Neuronal stem cell (in vitro differentiated cells): ENCODE data around the gene TMEM179.

Experiments used
- DNase-seq: peaks from one replicate; pipeline ENCODE4 v3.0.0-alpha.2; 2013; ENCODE audit warnings: low spot score
- H2AFZ ChIP-seq: one replicate; pipeline ENCODE4 v1.6.1; 2013; ENCODE audit warnings: mild to moderate bottlenecking, low read length, inconsistent platforms
- H2AK5ac ChIP-seq: 2 replicates; pipeline ENCODE4 v1.6.1; 2013; ENCODE audit warnings: low read depth, mild to moderate bottlenecking, inconsistent platforms, low read length, moderate library complexity, mixed read lengths
- H2BK120ac ChIP-seq: 2 replicates; pipeline ENCODE4 v1.6.1; 2013; ENCODE audit warnings: low read depth, mild to moderate bottlenecking, inconsistent platforms, low read length, moderate library complexity, mixed read lengths
- H2BK12ac ChIP-seq: one replicate; pipeline ENCODE4 v1.6.1; 2013; ENCODE audit warnings: low read length, inconsistent platforms
- H2BK15ac ChIP-seq: 2 replicates; pipeline ENCODE4 v1.6.1; 2013; ENCODE audit warnings: mild to moderate bottlenecking, low read length, inconsistent platforms, mixed read lengths
- H2BK5ac ChIP-seq: one replicate; pipeline ENCODE4 v1.6.1; 2013; ENCODE audit warnings: inconsistent platforms, mild to moderate bottlenecking, low read length, moderate library complexity
- H3K14ac ChIP-seq: one replicate; pipeline ENCODE4 v1.6.1; 2013; ENCODE audit warnings: low read length, inconsistent platforms
- H3K18ac ChIP-seq: 2 replicates; pipeline ENCODE4 v1.6.1; 2013; ENCODE audit warnings: low read length, inconsistent platforms
- H3K23ac ChIP-seq: 2 replicates; pipeline ENCODE4 v1.6.1; 2013; ENCODE audit warnings: low read depth, mild to moderate bottlenecking, mixed read lengths, low read length, inconsistent platforms; ENCODE audit not compliant: poor library complexity
- H3K27ac ChIP-seq: replicated peaks from 3 replicates; pipeline ENCODE4 v1.5.1; 2013; ENCODE audit warnings: low read length, inconsistent platforms
- H3K27me3 ChIP-seq, 3 experiments: 2 replicates each; pipeline ENCODE4 v1.6.1; 2013; ENCODE audit warnings: low read length in 3 of 3, mild to moderate bottlenecking in 2 of 3, inconsistent platforms in 1 of 3, low read depth in 1 of 3, mixed read lengths in 1 of 3, moderate library complexity in 1 of 3; ENCODE audit not compliant: control insufficient read depth in 3 of 3, insufficient read depth in 3 of 3
- H3K36me3 ChIP-seq, 2 donors: replicated peaks in 1 of 2; 2 replicates each; pipeline ENCODE4 v1.6.1; 2013; ENCODE audit warnings: low read length in 2 of 2; ENCODE audit not compliant: control insufficient read depth in 2 of 2, insufficient read depth in 2 of 2
- H3K4ac ChIP-seq: 2 replicates; pipeline ENCODE4 v1.6.1; 2013; ENCODE audit warnings: inconsistent platforms, mild to moderate bottlenecking, low read length, moderate library complexity
- H3K4me1 ChIP-seq, 2 donors: 1 replicate in 1 of 2; 2 replicates in 1 of 2; pipeline ENCODE4 v1.6.1; 2013; ENCODE audit warnings: low read length in 2 of 2, low read depth in 1 of 2; ENCODE audit not compliant: control insufficient read depth in 2 of 2, insufficient read depth in 1 of 2
- H3K4me2 ChIP-seq: one replicate; pipeline ENCODE4 v1.6.1; 2013; ENCODE audit warnings: mild to moderate bottlenecking, low read length, inconsistent platforms; ENCODE audit not compliant: insufficient read depth, poor library complexity, severe bottlenecking
- H3K4me3 ChIP-seq, 2 donors: 2 replicates each; pipeline ENCODE4 v1.5.1; 2013; ENCODE audit warnings: low read length in 2 of 2, mild to moderate bottlenecking in 2 of 2, inconsistent platforms in 1 of 2, moderate library complexity in 1 of 2
- H3K79me1 ChIP-seq: one replicate; pipeline ENCODE4 v1.6.1; 2013; ENCODE audit warnings: low read depth, mild to moderate bottlenecking, inconsistent platforms, low read length, moderate library complexity
- H3K9ac ChIP-seq: one replicate; pipeline ENCODE4 v1.6.1; 2013; ENCODE audit warnings: mild to moderate bottlenecking, low read depth, low read length, inconsistent platforms; ENCODE audit not compliant: poor library complexity
- H3K9me3 ChIP-seq, 2 donors: replicated peaks in 1 of 2; 2 replicates each; pipeline versions ENCODE3 to v1.6.1; 2013; ENCODE audit warnings: low read length in 2 of 2, mild to moderate bottlenecking in 2 of 2, inconsistent platforms in 1 of 2, low read depth in 1 of 2, mixed read lengths in 1 of 2, moderate library complexity in 1 of 2; ENCODE audit not compliant: control insufficient read depth in 2 of 2, insufficient read depth in 1 of 2
- H4K8ac ChIP-seq: one replicate; pipeline ENCODE4 v1.6.1; 2013; ENCODE audit warnings: low read depth, mild to moderate bottlenecking, inconsistent platforms, low read length, moderate library complexity
- H4K91ac ChIP-seq: one replicate; pipeline ENCODE4 v1.6.1; 2013; ENCODE audit warnings: low read length, low read depth, mild to moderate bottlenecking, inconsistent platforms; ENCODE audit not compliant: poor library complexity
- WGBS, 2 donors: extraction: QIAGEN DNeasy Blood & Tissue Kit; methylation state at CpG; one replicate each; pipeline ENCODE4 v1.1.7; 2013; ENCODE audit warnings: missing lambda C conversion rate in 2 of 2, mixed read lengths in 1 of 2; ENCODE audit not compliant: insufficient read length in 2 of 2, insufficient replicate concordance in 1 of 2; ENCODE audit errors: extremely low coverage in 2 of 2; 5-methylcytosine and 5-hydroxymethylcytosine counted together

TMEM179 gene

DNA sequence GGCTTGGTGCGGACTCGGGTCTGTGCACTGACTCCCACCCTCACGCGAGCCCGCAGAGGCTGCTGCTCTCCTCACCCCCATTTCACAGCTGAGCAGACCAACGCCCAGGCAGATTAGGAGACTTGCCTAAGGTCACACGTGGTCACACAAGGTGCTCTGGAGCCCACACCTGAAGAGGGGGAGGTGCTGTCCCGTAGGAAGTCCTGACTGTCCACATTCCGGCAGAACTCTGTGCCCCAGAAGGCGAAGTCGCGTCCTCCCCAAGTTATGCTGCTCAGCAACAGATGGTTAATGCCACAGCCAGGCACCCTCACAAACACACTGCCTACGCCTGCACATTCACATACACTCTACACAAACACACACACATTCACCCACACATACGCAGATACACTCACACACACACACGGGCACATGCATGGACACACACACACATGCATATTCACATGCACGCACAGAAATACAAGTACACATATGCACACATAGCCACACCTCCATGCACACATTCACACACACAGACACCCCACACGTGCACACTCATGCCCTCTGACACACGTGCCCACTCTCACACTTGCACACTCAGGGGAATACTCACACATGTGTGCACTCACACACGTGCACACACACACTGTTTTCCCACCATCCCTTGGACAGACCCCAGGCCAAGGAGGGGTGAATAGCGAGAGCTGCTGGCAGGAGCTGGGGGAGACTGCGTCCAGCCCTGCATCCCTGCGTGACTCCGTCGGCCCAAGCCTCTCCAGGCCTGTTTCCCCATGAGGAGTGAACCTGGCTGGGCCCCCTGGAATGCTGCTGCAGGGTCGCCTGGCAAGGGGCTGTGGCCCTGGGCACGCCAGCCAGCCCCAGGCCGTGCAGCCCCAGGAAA is 20.9 kb downstream of the TMEM179 start:
- Histone ChIP-seq H3K9ac (peak overlapping the region; percentile 68), H2BK12ac (no peak overlapping the region), H2BK5ac (no peak overlapping the region), H4K8ac (no peak overlapping the region), H2AK5ac (peak overlapping the region; percentile 15), H3K23ac (peak overlapping the region; percentile 37), H3K4me2 (no peak overlapping the region), H4K91ac (no peak overlapping the region), H3K27me3 (peaks cover 0 to 64% (median 0%) of the 10 kb centered on the region in 3 experiments), H3K79me1 (peaks cover 2% of the 10 kb centered on the region), H3K36me3 (no peaks in the 10 kb centered on the region), H3K4ac (no peak overlapping the region), H3K9me3 (peaks cover 0 to 2% of the 10 kb centered on the region in 2 donors), H3K27ac (no peak overlapping the region), H2BK120ac (no peak overlapping the region), H3K4me3 (peak overlapping the region in 1 of 2 donors; percentile 31), H2BK15ac (peak overlapping the region; percentile 81), H3K4me1 (peaks cover 0 to 6% of the 10 kb centered on the region in 2 donors), H3K18ac (peak overlapping the region; percentile 80), H3K14ac (peak overlapping the region; percentile 66), H2AFZ (no peak overlapping the region)
- no peak for DNase-seq
- WGBS, 2 donors: no CpG with 5 or more reads among the region's 27 CpGs

DNA sequence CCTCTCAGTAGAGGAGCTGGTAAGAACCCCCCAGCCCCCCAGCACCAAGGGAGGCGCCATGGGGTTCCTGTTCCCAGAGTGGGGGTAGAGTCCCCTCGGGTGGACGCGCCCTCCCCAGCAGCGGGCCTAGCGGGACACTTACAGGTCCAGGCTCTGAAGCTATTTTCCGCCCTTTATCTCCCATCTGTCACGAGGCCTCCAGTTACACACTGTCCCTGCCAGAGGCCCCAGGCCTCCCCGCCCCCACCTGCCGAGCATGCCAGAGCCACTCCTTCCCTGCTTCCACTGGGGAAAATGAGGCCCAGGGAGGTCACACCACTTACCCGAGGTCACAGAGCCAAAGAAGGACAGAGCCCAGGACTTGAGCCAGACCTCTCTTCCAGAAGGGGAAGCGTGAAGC is 21.9 kb downstream of the TMEM179 start:
- no peak overlapping the region for H2BK12ac ChIP-seq
- peak overlapping the region; percentile 6 for H3K23ac ChIP-seq
- H3K14ac ChIP-seq: peak overlapping the region; percentile 82
- peak overlapping the region; percentile 80 for H3K18ac ChIP-seq
- no peak overlapping the region for H2AFZ ChIP-seq
- peaks cover 2% of the 10 kb centered on the region for H3K79me1 ChIP-seq
- H3K9me3 ChIP-seq: peaks cover 0 to 2% of the 10 kb centered on the region in 2 donors
- H4K8ac ChIP-seq: no peak overlapping the region
- H3K4me1 ChIP-seq: peaks cover 0 to 11% of the 10 kb centered on the region in 2 donors
- H3K4me3 ChIP-seq: no peak overlapping the region
- H3K4me2 ChIP-seq: no peak overlapping the region
- DNase-seq: no peak
- peak overlapping the region; percentile 15 for H2AK5ac ChIP-seq
- no peak overlapping the region for H3K9ac ChIP-seq
- peak overlapping the region; percentile 82 for H2BK5ac ChIP-seq
- peaks cover 0 to 69% (median 0%) of the 10 kb centered on the region in 3 experiments for H3K27me3 ChIP-seq
- no peaks in the 10 kb centered on the region for H3K36me3 ChIP-seq
- no peak overlapping the region for H2BK120ac ChIP-seq
- H3K4ac ChIP-seq: no peak overlapping the region
- no peak overlapping the region for H4K91ac ChIP-seq
- H2BK15ac ChIP-seq: peak overlapping the region; percentile 54
- WGBS, 2 donors: no CpG with 5 or more reads among the region's 12 CpGs
- H3K27ac ChIP-seq: no peak overlapping the region

DNA sequence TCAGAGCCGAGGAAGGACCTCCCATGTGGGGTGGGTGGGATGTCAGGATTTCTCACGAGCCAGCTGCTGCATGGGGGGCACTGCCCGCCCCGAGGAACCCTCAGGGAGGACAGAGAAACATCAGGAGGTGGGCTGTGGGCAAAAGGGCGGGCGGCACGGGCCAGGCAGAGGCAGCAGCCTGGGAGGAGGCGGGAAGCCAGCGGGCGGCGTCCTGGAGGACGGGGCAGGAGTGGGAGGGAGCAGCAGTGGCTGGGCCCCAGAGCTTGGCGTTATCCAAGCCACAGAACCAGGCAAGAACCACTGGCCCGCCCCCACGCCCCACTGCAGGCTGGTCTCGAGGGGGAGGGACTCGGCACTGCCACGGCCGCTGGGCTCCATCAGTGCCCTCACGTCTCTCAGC is 22.6 kb downstream of the TMEM179 start:
- no peak overlapping the region for H3K4ac ChIP-seq
- H3K14ac ChIP-seq: no peak overlapping the region
- H2BK12ac ChIP-seq: peak overlapping the region; percentile 93
- no peak overlapping the region for H2AFZ ChIP-seq
- no peaks in the 10 kb centered on the region for H3K36me3 ChIP-seq
- peak overlapping the region; percentile 82 for H3K18ac ChIP-seq
- no peak overlapping the region for H4K8ac ChIP-seq
- no peak overlapping the region for H2BK15ac ChIP-seq
- no peak overlapping the region for H2BK5ac ChIP-seq
- H3K27ac ChIP-seq: no peak overlapping the region
- no peak overlapping the region for H4K91ac ChIP-seq
- peak overlapping the region; percentile 51 for H2AK5ac ChIP-seq
- no peak overlapping the region for H3K9ac ChIP-seq
- peaks cover 0 to 70% (median 0%) of the 10 kb centered on the region in 3 experiments for H3K27me3 ChIP-seq
- no peak for DNase-seq
- H3K9me3 ChIP-seq: peaks cover 0 to 2% of the 10 kb centered on the region in 2 donors
- peaks cover 2% of the 10 kb centered on the region for H3K79me1 ChIP-seq
- no peak overlapping the region for H3K4me2 ChIP-seq
- no CpG with 5 or more reads among the region's 20 CpGs for WGBS, 2 donors
- peak overlapping the region; percentile 77 for H3K23ac ChIP-seq
- no peak overlapping the region for H2BK120ac ChIP-seq
- no peak overlapping the region for H3K4me3 ChIP-seq
- peaks cover 0 to 15% of the 10 kb centered on the region in 2 donors for H3K4me1 ChIP-seq

DNA sequence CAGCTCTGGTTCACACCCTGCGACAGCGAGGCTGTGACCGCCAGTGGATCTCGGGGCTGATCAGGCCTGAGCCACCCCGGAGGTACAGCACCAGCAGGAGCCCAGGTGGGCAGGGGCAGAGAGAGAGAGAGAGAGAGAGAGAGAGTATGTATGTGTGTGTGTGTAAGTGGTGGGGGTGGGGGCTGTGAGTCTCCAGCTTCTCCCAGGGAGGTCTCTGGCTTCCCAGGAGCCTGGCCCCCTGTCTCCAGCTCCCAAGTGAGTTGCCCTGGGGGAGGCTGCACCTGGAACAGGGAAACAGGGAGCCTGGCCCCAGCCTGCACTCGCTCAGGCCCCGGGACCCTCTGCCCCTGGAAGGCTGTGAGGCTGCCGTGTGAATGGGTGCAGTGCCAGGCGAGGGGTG is 23.1 kb downstream of the TMEM179 start:
- Histone ChIP-seq H3K4me3 (no peak overlapping the region), H2BK5ac (peak overlapping the region; percentile 79), H2AK5ac (peak overlapping the region; percentile 66), H3K79me1 (peaks cover 2% of the 10 kb centered on the region), H3K4me2 (no peak overlapping the region), H2BK120ac (no peak overlapping the region), H4K8ac (no peak overlapping the region), H3K36me3 (no peaks in the 10 kb centered on the region), H3K18ac (peak overlapping the region; percentile 82), H3K9ac (peak overlapping the region; percentile 40), H2AFZ (no peak overlapping the region), H3K23ac (peak overlapping the region; percentile 77), H3K27me3 (peaks cover 0 to 74% (median 0%) of the 10 kb centered on the region in 3 experiments), H3K14ac (no peak overlapping the region), H3K27ac (no peak overlapping the region), H3K9me3 (peaks cover 0 to 2% of the 10 kb centered on the region in 2 donors), H3K4me1 (peaks cover 0 to 15% of the 10 kb centered on the region in 2 donors), H4K91ac (no peak overlapping the region), H2BK15ac (peak overlapping the region; percentile 78), H3K4ac (no peak overlapping the region), H2BK12ac (peak overlapping the region; percentile 93)
- DNase-seq: no peak
- no CpG with 5 or more reads among the region's 9 CpGs for WGBS, 2 donors
